Measurements from ENCODE around the gene ZNF687.

Gene ZNF687

GRCh38 chr1:151293093-151293492 is 11.0 kb downstream of the ZNF687 start:
- Histone ChIP-seq H3K36me3 (ENCODE audit: low read depth) (peaks cover 89% of the 10 kb centered on the region), H3K4me3 (ENCODE audit: severe bottlenecking) (no peak overlapping the region), H3K9me3 (ENCODE audit: severe bottlenecking) (no peaks in the 10 kb centered on the region), H3K27me3 (ENCODE audit: insufficient read depth, poor library complexity, severe bottlenecking) (no peaks in the 10 kb centered on the region), H3K27ac (ENCODE audit: poor library complexity, severe bottlenecking) (no peak overlapping the region), H3K4me1 (ENCODE audit: insufficient read depth, poor library complexity, severe bottlenecking) (no peaks in the 10 kb centered on the region)
- no peak; the same call in 2 of the 3 replicates for ATAC-seq (ENCODE audit: low read depth)
- no peak for DNase-seq (ENCODE audit: low spot score)
- TF ChIP-seq CTCF (IDR thresholded peaks at IDR 0.05; ENCODE audit: poor library complexity, severe bottlenecking): no peak

GRCh38 chr1:151294742-151295462 is 12.8 kb downstream of the ZNF687 start:
- Histone ChIP-seq H3K27me3 (ENCODE audit: insufficient read depth, poor library complexity, severe bottlenecking) (no peaks in the 10 kb centered on the region), H3K36me3 (ENCODE audit: low read depth) (peaks cover 89% of the 10 kb centered on the region), H3K9me3 (ENCODE audit: severe bottlenecking) (no peaks in the 10 kb centered on the region), H3K4me1 (ENCODE audit: insufficient read depth, poor library complexity, severe bottlenecking) (no peaks in the 10 kb centered on the region), H3K27ac (ENCODE audit: poor library complexity, severe bottlenecking) (no peak overlapping the region), H3K4me3 (ENCODE audit: severe bottlenecking) (no peak overlapping the region)
- no peak for ATAC-seq (ENCODE audit: low read depth)
- TF ChIP-seq CTCF (IDR thresholded peaks at IDR 0.05; ENCODE audit: poor library complexity, severe bottlenecking): no peak
- no peak for DNase-seq (ENCODE audit: low spot score)

- Histone ChIP-seq H3K4me1 (ENCODE audit: insufficient read depth, poor library complexity, severe bottlenecking) (peaks cover 22% of the 10 kb centered on the region), H3K27ac (ENCODE audit: poor library complexity, severe bottlenecking) (no peak overlapping the region), H3K9me3 (ENCODE audit: severe bottlenecking) (no peaks in the 10 kb centered on the region), H3K4me3 (ENCODE audit: severe bottlenecking) (no peak overlapping the region), H3K27me3 (ENCODE audit: insufficient read depth, poor library complexity, severe bottlenecking) (no peaks in the 10 kb centered on the region), H3K36me3 (ENCODE audit: low read depth) (peaks cover 88% of the 10 kb centered on the region)
- TF ChIP-seq CTCF (IDR thresholded peaks at IDR 0.05; ENCODE audit: poor library complexity, severe bottlenecking): no peak
- ATAC-seq (ENCODE audit: low read depth) (no peak), DNase-seq (ENCODE audit: low spot score) (no peak)
Observed at GRCh38 chr1:151309811-151310323, 27.8 kb downstream of the ZNF687 start.

- Histone ChIP-seq H3K4me1 (ENCODE audit: insufficient read depth, poor library complexity, severe bottlenecking) (peaks cover 22% of the 10 kb centered on the region), H3K9me3 (ENCODE audit: severe bottlenecking) (no peaks in the 10 kb centered on the region), H3K4me3 (ENCODE audit: severe bottlenecking) (no peak overlapping the region), H3K36me3 (ENCODE audit: low read depth) (peaks cover 87% of the 10 kb centered on the region), H3K27me3 (ENCODE audit: insufficient read depth, poor library complexity, severe bottlenecking) (no peaks in the 10 kb centered on the region), H3K27ac (ENCODE audit: poor library complexity, severe bottlenecking) (no peak overlapping the region)
- DNase-seq (ENCODE audit: low spot score) (no peak), ATAC-seq (ENCODE audit: low read depth) (no peak)
- TF ChIP-seq CTCF (IDR thresholded peaks at IDR 0.05; ENCODE audit: poor library complexity, severe bottlenecking): no peak
Observed at GRCh38 chr1:151311011-151311410, 28.9 kb downstream of the ZNF687 start.

Measured in RWPE2 (cell line).